Measurements from ENCODE around the gene SERPINA9.
A peak's percentile ranks its signal among the peaks of the same experiment; 100 is the strongest.
"Not testable (repeated sequence)": the region's sequence is repeated elsewhere in the genome, so short reads cannot be mapped to it uniquely, and the experiment has no call there.

The SERPINA9 gene

DNA sequence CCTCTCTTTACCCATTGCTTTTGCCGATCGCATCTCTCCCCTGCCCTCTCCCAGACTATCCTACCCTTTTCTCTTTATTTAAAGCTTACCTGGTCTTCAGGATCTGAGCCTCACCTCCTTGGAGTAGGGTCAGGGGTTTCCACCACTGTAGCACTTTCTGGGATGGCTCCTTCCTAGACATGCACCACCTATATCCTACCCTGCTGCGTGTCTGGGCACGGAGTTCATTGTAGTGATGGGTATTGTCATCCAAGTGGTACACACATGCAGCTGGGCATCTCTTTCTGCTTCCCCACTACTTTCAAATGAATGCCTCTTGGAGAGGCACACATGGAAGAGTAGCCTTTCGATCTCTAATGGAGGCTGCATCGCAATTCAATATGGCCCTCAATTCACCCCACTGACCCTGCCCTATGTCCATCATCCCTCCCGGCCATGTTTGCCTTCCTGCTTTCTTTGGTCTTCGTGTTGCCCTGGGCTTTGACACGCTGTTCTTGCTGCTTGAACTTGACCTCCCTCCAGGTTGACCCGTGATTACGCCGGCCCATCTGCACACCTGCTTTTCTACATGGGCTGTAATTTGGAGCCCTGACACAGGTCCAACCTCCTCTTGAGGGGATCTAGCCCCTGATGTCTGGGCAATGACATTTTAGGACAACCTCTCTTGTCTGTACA, 34.3 kb downstream of the SERPINA9 start:
- no peak overlapping the region for H3K4me3 ChIP-seq (ENCODE audit: low read depth, low read length)
- DNase-seq (ENCODE audit: low read depth) = no peak

DNA sequence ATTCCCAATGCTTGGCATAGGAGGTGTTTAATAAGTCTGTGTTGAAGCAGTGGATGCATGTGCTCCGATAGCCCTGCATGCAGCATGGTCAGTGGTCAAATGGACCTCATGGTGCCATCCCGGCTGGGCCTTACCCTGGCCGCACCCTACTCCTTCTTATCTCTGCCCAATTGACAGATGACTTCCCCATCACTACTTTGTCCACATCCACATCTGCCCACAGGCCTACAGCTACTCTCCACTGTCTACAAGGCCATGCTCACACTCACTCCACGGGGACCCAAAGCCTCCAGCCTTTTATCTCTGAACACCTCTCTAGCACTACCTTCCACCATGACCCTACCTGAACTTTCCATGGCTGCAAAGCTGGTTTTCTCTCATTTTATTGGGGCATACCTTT, 34.9 kb downstream of the SERPINA9 start:
- no peak overlapping the region for H3K4me3 ChIP-seq (ENCODE audit: low read depth, low read length)
- DNase-seq (ENCODE audit: low read depth) = no peak

DNA sequence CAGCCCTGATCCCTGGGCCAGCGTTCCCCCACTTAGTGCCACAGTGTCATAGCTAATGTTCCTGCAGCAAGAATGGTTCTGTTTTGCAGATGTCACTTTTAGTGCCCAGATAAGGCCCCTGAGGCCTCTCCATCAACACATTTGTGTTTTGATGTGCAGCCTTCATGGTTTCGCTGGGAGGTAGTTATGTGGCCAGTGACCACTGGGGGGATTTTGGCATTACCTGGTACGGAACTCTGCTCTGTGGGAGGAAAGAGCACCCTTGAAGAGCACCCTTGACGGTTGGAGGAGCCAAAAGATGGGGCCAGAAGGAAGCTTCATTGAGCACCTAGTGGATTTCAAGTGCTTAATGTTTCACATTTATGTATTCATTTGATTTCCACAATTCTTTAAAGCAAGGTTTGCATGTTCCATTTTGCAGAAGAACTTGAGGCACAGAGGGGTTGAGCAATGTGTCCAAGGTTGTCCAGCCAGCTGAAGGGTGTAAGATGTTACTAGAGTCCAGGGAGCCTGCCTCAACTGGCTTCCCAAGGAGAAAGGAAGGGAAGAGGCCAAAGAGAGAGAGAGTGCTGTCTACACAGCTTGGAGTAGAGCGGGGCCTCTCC, 36.4 kb downstream of the SERPINA9 start:
- no peak for DNase-seq (ENCODE audit: low read depth)

DNA sequence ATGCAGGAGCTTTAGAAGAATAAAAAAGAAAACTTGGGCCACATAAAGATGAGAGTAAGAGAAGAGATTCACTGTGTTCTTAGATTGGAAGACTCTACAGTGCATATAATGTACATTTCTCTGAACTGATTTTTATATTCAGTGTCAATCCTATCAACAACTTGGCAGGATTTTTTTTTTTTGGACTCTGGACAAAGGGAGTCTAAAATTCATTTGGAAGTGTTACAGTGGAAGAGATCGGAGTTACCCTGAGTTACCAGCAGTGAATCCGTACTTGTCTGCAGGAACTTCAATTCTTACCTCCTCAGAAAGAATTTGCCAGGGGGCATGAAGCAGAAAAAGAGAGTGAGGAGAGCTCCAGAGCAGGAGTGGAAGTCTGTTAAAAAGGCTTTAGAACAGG, 47.4 kb downstream of the SERPINA9 start:
- H3K4me3 ChIP-seq (ENCODE audit: low read depth, low read length) = no peak overlapping the region
- no peak for DNase-seq (ENCODE audit: low read depth)

More for the DNA sequence above, 36.4 kb downstream of the SERPINA9 start:
- no peak overlapping the region for H3K4me3 ChIP-seq (ENCODE audit: low read depth, low read length)

DNA sequence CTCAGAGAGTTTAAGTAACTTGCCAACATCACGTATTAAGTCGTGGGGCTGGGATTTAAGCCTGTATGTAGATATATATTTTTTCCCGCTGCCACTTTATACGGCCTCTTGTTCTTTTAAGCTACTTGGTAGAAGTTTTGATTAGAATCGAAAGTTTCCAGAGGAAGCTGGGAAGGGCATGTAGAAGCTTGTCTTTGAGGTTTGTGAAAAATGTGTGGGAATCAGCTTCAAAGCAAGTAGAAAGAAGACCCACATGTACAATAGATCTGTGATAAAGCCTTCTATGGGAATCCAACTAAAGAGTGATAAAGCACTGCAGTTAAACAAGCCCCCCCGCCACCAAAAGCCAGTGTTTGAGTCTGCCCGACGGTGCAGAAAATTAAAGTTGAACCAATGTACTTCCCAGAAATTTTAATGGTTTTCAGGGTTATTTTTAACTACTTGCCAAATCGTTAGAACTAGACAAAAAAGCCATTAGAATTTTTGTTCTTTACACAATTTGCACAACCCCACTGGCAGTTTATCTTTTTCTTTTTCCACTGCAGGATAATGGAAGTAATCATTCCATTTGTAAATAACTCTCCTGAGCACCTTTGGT, 48.9 kb downstream of the SERPINA9 start:
- no peak for DNase-seq (ENCODE audit: low read depth)
- no peak overlapping the region for H3K4me3 ChIP-seq (ENCODE audit: low read depth, low read length)

DNA sequence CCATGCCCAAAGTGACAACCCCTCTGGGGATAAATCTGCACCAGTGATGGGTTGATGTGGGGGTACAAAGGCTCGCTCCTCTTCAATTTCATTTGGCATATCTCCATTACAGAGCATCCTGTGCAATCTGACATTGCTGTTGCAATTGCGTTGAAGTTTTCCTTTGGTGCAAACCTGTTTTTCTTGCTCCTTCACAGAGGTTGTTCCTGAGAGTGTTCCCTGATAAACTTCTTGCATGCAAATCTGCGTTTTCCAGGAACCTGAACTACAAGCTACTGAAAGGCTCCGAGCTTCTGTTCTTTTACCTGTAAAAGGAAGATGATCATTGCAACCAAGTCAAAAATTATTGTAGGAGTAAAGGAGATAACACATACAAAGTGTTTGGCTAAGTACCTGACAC, 49.5 kb downstream of the SERPINA9 start:
- no peak overlapping the region for H3K4me3 ChIP-seq (ENCODE audit: low read depth, low read length)
- no peak for DNase-seq (ENCODE audit: low read depth)

DNA sequence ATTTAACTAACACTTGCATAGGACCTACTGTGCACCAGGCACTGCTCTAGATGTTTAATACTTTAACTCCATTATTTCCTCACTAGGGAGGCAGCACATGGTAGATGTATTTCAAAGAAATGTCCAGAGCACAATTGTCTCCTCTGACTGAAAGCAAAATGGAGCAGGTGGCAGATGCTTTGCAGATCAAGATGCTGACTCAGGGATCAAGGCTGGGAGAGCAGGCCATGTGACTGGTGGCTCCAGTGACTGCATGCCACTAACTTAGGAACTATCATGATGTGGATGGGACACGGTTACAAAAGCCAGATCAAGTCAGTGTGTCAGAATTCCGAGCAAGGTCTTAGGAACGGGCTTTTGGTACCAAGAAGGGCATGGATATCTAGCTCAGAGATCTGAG, 51.6 kb downstream of the SERPINA9 start:
- no peak for DNase-seq (ENCODE audit: low read depth)
- H3K4me3 ChIP-seq (ENCODE audit: low read depth, low read length) = no peak overlapping the region

DNA sequence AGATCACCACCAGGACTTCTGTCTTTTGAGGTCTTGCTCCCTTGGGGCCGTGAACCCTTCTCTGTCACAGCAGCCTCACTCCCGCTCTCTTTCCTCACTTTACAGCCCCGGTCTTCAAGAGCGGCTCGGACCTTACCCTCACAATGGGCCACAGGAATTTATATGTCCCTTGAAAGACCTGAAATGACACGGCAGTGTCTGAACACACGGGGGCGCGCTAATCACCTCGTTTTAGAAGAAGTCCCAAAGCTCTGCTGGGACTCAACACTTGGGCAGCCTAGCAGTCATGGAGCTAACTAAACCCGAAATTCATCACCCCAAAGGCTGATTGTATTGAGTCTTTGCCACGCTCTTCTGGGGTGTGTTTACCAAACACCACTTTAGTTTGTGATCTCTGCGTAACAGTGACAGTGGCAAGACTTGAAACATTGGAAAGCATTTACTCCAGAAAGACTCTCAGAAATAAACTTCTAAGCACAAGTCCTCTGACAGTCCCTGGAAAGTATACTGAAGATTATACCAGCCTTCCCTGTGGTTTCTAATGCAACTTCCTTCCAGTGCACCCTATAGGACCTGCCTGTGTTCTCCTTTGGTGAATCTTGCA, 52.4 kb downstream of the SERPINA9 start:
- peak; percentile 15 for DNase-seq (ENCODE audit: low read depth)
- H3K4me3 ChIP-seq (ENCODE audit: low read depth, low read length) = peak overlapping the region; percentile 6

DNA sequence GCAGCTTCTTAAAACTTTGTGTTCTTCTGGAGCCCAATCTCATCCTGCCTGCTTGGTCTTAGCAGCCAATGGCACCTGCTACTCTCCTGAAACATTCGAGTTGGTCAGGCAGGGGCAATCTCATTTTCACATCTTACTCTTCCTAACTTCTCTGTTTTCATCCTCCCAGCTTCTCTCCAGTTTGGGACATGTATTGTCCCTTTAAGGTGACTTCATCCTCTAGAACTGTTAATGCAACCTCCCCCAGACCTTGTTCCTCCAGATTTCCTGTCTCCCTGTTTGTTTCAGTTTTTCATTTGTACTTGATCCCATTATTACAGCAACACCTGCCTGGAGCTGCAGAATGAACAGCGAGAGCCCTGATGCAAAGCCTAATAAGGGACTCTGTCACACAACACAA, 54.7 kb downstream of the SERPINA9 start:
- no peak for DNase-seq (ENCODE audit: low read depth)

DNA sequence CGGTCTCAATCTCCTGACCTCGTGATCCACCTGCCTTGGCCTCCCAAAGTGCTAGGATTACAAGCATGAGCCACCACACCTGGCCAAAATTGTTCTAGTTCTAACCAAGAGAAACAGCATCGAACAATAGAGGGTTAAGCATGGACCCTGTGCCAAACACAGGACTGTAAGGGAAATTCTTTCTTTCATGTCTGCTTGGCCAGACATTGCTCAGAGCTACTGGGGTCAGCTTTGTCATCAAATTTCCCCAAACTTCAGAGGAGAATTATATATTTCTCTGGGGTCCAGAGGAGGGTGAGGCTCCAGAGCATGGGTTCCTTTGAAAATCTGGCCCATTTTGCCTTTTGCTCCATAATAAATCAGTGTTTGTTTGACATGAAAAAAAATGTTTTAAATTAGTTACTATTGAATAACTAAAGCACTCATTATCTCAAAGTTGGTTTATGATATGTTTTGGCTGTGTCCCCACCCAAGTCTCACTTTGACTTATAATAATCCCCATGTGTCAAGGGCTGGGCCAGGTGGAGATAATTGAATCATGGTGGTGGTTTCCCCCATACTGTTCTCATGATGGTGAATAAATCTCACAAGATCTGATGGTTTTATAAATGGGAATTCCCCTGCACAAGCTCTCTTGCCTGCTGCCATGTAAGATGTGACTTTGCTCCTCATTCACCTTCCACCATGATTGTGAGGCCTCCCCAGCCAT, 58.3 kb downstream of the SERPINA9 start:
- DNase-seq (ENCODE audit: low read depth); H3K4me3 ChIP-seq (ENCODE audit: low read depth, low read length): not testable (repeated sequence)

More for the DNA sequence above, 54.7 kb downstream of the SERPINA9 start:
- no peak overlapping the region for H3K4me3 ChIP-seq (ENCODE audit: low read depth, low read length)
